ENCODE data around the gene ACTG1.

The ACTG1 gene

DNA sequence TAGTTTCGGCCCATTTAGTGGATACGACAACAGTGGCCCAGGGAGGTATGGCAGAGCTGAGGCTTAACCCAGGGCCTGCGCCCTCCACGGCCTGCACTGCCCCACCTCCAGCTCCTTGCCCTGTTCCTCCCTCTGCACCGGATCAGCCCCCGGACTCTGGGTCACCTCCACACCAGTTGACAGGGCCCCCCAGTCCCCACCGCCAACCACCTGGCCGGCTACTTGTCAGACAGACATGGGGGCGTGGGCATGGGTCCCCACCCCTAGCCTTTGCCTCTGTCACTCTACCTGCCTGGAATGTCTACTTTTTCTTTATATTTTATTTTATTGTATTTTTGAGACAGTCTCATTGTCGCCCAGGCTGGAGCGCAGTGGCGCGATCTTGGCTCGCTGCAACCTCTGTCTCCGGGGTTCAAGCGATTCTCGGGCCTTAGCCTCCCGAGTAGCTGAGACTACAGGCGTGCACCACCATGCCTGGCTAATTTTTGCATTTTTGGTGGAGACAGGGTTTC lies 3.0 kb upstream of the ACTG1 start:
- no peak for DNase-seq

GRCh38 chr17:81514739-81515529 lies 2.3 kb upstream of the ACTG1 start:
- peak; percentile 68 to 80 for DNase-seq

DNA sequence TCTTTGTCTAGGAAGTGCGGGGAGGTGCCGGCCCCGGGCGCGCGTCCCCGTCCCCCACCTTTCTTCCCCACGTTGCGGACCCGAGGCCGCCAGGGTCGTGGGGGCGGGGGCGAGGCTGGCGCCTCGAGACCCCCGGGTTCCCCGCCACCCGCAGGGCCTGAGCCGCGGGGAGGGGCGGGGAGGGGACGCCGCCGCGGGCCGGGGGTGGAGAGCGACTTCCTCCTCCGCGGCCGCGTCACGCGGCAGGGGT lies 1.8 kb upstream of the ACTG1 start:
- DNase-seq: no peak

- peak; percentile 75 to 82 for DNase-seq
Measured at GRCh38 chr17:81513753-81514488, 1.3 kb upstream of the ACTG1 start.

DNA sequence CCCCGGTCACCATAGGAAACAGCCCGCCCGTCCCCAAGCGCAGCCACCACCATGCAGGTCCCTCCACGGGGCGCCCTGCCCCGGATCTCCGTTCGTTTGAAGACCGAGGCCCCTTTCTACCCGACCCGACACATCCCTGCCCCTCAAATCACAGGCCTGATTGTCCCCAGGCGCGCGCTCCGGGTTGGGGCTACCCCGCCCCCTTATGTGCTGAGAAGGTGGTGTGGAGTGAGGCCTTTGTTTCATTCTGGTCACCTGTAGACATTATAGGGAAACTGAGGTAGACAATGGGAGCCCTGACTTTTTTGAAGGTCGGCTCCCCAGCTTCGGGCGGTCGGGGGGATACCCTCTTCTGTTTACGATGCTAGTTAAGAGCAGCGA lies 763 bp upstream of the ACTG1 start:
- peak; percentile 68 for DNase-seq

GRCh38 chr17:81511804-81512561 lies 616 bp downstream of the ACTG1 start:
- no peak for DNase-seq

DNA sequence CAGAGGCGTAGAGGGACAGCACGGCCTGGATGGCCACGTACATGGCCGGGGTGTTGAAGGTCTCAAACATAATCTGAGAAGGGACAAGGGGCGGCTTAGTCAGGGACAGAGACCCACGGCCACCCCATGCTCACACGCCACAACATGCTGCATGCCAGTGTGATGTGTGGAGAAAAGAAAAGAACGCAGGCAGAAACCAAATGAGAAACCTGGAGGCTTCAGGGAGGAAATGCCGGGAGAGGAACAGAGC lies 1.1 kb downstream of the ACTG1 start:
- DNase-seq: no peak

- DNase-seq: no peak
Measured at GRCh38 chr17:81510785-81511553, 1.6 kb downstream of the ACTG1 start.

- no peak for DNase-seq
Measured at GRCh38 chr17:81509972-81510784, 2.4 kb downstream of the ACTG1 start.

GRCh38 chr17:81509207-81509971 lies 3.2 kb downstream of the ACTG1 start:
- no peak for DNase-seq

DNA sequence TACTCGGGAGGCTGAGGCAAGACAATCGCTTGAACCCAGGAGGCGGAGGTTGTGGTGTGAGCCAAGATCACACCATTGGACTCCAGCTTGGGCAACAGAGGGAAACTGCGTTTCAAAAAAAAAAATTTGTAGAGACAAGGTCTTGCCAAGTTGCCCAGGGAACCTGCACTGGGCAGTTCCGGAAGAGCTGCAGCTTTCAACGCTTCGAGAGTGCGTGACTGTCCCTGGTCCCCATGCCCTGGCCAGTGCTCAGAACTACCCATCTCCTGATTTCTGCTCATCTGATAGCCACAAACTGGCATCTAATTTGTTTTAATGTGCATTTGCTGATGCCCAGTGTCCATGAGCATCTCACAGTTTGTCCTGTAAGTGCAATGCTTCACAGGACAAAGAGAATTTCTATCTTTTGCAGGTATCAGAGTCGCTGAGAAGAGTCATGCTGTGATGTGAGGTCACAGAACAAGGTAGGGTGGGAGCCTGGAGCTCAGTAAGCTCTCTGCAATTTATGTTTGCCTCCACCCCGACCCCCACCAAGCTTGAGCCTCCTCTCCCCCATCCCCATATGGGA lies 3.9 kb downstream of the ACTG1 start:
- DNase-seq: no peak

DNA sequence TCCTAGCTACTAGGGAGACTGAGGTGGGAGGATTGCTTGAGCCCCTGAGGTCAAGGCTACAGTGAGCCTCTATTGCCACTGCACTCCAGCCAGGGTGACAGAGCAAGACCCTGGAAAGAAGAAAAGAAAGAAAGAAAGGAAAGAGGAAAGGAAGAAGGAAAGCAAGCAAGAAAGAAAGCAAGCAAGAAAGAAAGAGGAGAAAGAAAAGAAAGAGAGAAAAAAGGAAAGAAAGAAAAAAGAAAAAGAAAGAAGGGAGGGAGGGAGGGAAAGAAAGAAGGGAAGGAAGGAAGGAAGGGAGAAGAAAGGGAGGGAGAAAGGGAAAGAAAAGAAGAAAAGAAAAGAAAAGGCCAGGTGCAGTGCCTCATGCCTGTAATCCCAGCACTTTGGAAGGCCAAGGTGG lies 9.0 kb downstream of the ACTG1 start:
- DNase-seq: no peak

DNA sequence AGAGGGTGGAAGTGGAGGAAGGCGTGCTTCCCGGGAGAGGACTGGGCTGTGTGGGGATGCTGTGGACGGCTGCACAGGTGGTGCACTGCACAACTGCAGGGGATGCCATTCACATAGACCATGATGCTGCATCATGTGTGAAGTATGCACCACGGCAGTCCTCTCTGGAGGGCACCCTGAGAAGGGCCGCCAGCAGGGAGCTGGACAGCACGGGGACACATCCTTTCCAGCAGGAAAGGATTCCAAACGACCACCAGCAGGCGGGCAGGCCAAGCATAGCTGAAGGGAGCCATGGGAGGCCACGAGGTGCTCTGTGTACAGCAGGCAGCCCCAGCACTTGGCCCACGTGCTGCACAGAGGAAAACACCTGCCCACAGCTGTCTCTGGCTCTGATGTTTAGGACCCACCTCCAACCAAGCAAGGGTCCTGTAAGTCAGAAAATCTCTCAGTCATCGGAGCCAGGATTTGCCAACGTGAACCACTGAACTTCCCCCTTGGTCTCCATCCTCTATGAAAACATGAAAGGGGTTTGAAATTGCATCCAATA lies 10.1 kb downstream of the ACTG1 start:
- no peak for DNase-seq

DNA sequence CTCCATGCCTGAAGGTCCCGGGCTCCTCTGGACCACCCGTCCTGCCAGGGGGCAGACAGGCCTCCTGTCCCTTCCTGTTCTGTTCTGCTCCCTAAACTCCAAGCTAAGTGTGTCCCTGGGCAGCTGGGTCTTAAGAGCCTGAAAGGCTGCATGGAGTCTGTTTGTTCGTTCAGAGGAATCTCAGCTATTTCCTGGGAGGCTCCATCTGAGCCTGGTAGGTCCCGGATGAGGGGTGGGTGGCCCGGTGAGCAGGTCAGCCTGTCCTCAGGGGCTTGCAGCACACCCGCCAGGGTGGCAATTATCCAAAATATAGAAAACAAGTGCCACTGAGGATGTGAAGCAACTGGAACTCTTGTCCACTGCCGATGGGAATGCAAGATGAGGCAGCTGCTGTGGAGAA lies 12.6 kb downstream of the ACTG1 start:
- no peak for DNase-seq

DNA sequence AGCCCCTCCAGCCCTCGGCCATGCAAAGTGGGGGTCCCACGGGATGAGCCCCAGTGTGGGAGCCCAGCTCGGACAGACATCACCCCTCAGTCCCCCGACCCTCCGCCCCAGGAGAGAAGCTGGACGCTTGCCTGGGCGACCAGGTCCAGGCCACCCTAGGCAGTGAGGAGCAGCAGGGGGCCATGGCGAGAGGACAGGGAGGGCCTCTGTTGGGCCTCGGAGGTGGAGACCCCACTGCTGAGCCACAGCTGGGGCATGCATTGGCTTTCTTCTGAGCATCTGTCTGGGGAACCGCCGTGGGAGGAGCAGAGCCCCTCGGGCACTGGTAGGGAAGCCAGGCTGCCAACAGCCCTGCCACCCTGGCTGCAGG lies 13.0 kb downstream of the ACTG1 start:
- DNase-seq: no peak

DNA sequence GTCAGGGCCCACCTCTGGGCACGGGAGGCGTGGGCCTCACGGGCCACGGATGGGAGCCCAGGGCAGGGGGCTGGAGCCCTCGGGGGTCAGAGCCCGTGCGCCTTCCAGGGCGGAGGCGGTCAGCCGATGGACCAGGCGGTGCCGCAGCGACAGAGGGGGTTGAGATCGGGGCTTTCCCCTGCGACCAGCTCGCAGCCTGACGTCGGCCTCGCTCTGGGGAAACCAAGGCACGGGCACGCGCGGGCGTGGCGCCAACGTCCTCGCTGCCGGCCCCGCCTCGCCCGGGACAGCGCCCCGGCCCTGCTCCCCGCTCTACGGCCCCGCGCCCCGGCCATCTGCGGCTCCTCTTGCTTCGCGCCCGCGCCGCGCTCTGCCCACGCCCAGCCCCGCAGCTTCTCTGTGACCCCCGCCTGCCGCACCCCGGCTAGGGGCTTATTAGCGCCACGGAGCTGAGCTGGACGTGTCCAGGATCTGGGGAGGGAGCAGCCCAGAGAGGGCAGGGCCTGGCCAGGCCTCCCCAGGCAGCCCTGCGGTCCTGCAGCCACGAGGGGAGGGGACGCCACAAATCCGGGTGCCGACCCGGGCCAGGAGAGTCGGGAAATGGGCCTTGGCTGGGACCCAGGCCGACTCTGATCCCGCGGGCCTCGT lies 13.5 kb downstream of the ACTG1 start:
- no peak for DNase-seq

GRCh38 chr17:81494626-81495377 lies 17.8 kb downstream of the ACTG1 start:
- peak; percentile 65 to 90 for DNase-seq

GRCh38 chr17:81493198-81494038 lies 19.2 kb downstream of the ACTG1 start:
- DNase-seq: no peak

DNA sequence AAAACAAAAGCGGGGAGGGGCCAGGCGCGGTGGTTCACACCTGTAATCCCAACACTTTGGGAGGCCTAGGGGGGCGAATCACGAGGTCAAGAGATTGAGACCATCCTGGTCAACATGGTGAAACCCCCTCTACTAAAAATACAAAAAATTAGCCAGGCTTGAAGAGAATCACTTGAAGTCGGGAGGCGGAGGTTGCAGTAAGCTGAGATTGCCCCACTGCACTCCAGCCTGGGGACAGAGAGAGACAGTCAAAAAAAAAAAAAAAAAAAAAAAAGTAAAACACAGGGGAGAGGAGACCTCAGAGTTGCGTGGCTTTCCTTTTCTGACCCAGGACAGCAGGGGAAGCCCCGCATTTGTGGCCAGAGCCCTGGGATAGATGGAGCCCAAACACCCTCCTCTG lies 19.9 kb downstream of the ACTG1 start:
- no peak for DNase-seq

Measured in SHP77 (cell line).